DND-41 (cell line): ENCODE results near the gene RNF217.

Experiments used
- ATAC-seq: fragments of 200-7000 bp; cut with Tn5 transposase; 3 replicates; pipeline ENCODE4 v1.9.1; 2021; ENCODE audit warnings: low read depth; ENCODE audit not compliant: insufficient read depth
- DNase-seq: peaks from one replicate; pipeline ENCODE4 v3.0.0-alpha.2; 2020
- H2AFZ ChIP-seq: 2 replicates; pipeline ENCODE4 v1.6.0; 2012; ENCODE audit warnings: low read depth, low read length
- H3K27ac ChIP-seq: 2 replicates; pipeline ENCODE4 v1.5.1; 2012; ENCODE audit warnings: low read length, inconsistent platforms
- H3K27me3 ChIP-seq: fragments of 200-600 bp; sonication (generic); 2 replicates; pipeline ENCODE4 v1.6.0; 2012; ENCODE audit warnings: low read length, mild to moderate bottlenecking, inconsistent platforms; ENCODE audit not compliant: insufficient read depth, poor library complexity
- H3K36me3 ChIP-seq: 2 replicates; pipeline ENCODE4 v1.5.1; 2012; ENCODE audit warnings: low read length, inconsistent platforms; ENCODE audit not compliant: insufficient read depth
- H3K4me1 ChIP-seq: 2 replicates; pipeline ENCODE4 v1.5.1; 2012; ENCODE audit warnings: mild to moderate bottlenecking, low read length; ENCODE audit not compliant: insufficient read depth
- H3K4me2 ChIP-seq: 2 replicates; pipeline ENCODE4 v1.6.0; 2012; ENCODE audit warnings: mild to moderate bottlenecking, moderate library complexity, low read length, inconsistent platforms; ENCODE audit not compliant: insufficient read depth
- H3K4me3 ChIP-seq, 2 experiments: fragments of 200-600 bp in 1 of 2; shearing (Covaris generic) in 1 of 2; 2 replicates each; pipeline ENCODE4 v1.5.1; 2012 to 2016; ENCODE audit warnings: inconsistent platforms in 2 of 2, low read length in 2 of 2, mild to moderate bottlenecking in 2 of 2, low read depth in 1 of 2, moderate library complexity in 1 of 2
- H3K79me2 ChIP-seq: 2 replicates; pipeline ENCODE4 v1.6.0; 2012; ENCODE audit warnings: low read length, inconsistent platforms; ENCODE audit not compliant: insufficient read depth
- H3K9ac ChIP-seq: 2 replicates; pipeline ENCODE4 v1.6.0; 2012; ENCODE audit warnings: low read depth, mild to moderate bottlenecking, inconsistent platforms, low read length, moderate library complexity
- H3K9me3 ChIP-seq: 2 replicates; pipeline ENCODE4 v1.5.1; 2012; ENCODE audit warnings: low read length, moderate library complexity, mild to moderate bottlenecking, inconsistent platforms; ENCODE audit not compliant: insufficient read depth, severe bottlenecking
- H4K20me1 ChIP-seq: 2 replicates; pipeline ENCODE4 v1.6.0; 2012; ENCODE audit warnings: low read length; ENCODE audit not compliant: insufficient read depth
- CTCF ChIP-seq: IDR thresholded peaks from 2 replicates; pipeline ENCODE4 v1.5.1; 2012; ENCODE audit warnings: borderline replicate concordance, low read length, moderate library complexity, mild to moderate bottlenecking; ENCODE audit not compliant: poor library complexity, severe bottlenecking; ENCODE audit errors: extremely low read depth
- EZH2 ChIP-seq: IDR thresholded peaks from 3 replicates; pipeline ENCODE4 v1.6.1; 2012; ENCODE audit warnings: borderline replicate concordance, low read depth, mild to moderate bottlenecking, moderate library complexity, low read length, inconsistent platforms; ENCODE audit not compliant: severe bottlenecking

Gene RNF217

GRCh38 chr6:124937645-124938044 lies 24.6 kb upstream of the RNF217 start:
- DNase-seq (no peak), ATAC-seq (no peak)
- no peak overlapping the region for H3K4me2 ChIP-seq
- no peaks in the 10 kb centered on the region for H3K9me3 ChIP-seq
- no peaks in the 10 kb centered on the region for H3K36me3 ChIP-seq
- no peak overlapping the region for H3K27ac ChIP-seq
- TF ChIP-seq EZH2: no peak
- no peak for TF ChIP-seq CTCF
- H3K79me2 ChIP-seq: no peaks in the 10 kb centered on the region
- no peak overlapping the region for H3K9ac ChIP-seq
- no peak overlapping the region for H3K4me3 ChIP-seq
- H3K4me1 ChIP-seq: no peaks in the 10 kb centered on the region
- H3K27me3 ChIP-seq: no peaks in the 10 kb centered on the region
- H2AFZ ChIP-seq: no peak overlapping the region
- H4K20me1 ChIP-seq: no peaks in the 10 kb centered on the region

GRCh38 chr6:124941259-124941658 lies 21.0 kb upstream of the RNF217 start:
- H3K79me2 ChIP-seq: no peaks in the 10 kb centered on the region
- no peak overlapping the region for H3K9ac ChIP-seq
- DNase-seq (no peak), ATAC-seq (no peak)
- H3K36me3 ChIP-seq: no peaks in the 10 kb centered on the region
- TF ChIP-seq EZH2: no peak
- TF ChIP-seq CTCF: no peak
- H3K4me3 ChIP-seq: no peak overlapping the region
- no peaks in the 10 kb centered on the region for H3K9me3 ChIP-seq
- H3K4me2 ChIP-seq: no peak overlapping the region
- H4K20me1 ChIP-seq: no peaks in the 10 kb centered on the region
- no peak overlapping the region for H2AFZ ChIP-seq
- no peaks in the 10 kb centered on the region for H3K27me3 ChIP-seq
- H3K4me1 ChIP-seq: no peaks in the 10 kb centered on the region
- no peak overlapping the region for H3K27ac ChIP-seq

- Histone ChIP-seq H2AFZ (no peak overlapping the region), H3K79me2 (no peaks in the 10 kb centered on the region), H3K9me3 (no peaks in the 10 kb centered on the region), H3K4me1 (no peaks in the 10 kb centered on the region), H3K4me2 (no peak overlapping the region), H3K4me3 (no peak overlapping the region), H3K9ac (no peak overlapping the region), H3K27ac (no peak overlapping the region), H3K36me3 (no peaks in the 10 kb centered on the region), H4K20me1 (no peaks in the 10 kb centered on the region), H3K27me3 (no peaks in the 10 kb centered on the region)
- TF ChIP-seq EZH2 (no peak), CTCF (no peak)
- ATAC-seq (no peak), DNase-seq (no peak)
These were observed 18.6 kb upstream of the RNF217 start for GRCh38 chr6:124943658-124944057.

- no peak overlapping the region for H3K27ac ChIP-seq
- no peak for ATAC-seq
- no peak overlapping the region for H3K9ac ChIP-seq
- no peaks in the 10 kb centered on the region for H3K79me2 ChIP-seq
- no peaks in the 10 kb centered on the region for H3K27me3 ChIP-seq
- H2AFZ ChIP-seq: no peak overlapping the region
- no peaks in the 10 kb centered on the region for H3K4me1 ChIP-seq
- no peaks in the 10 kb centered on the region for H4K20me1 ChIP-seq
- TF ChIP-seq EZH2: no peak
- no peak for TF ChIP-seq CTCF
- DNase-seq: no peak
- no peaks in the 10 kb centered on the region for H3K9me3 ChIP-seq
- H3K36me3 ChIP-seq: no peaks in the 10 kb centered on the region
- no peak overlapping the region for H3K4me3 ChIP-seq
- H3K4me2 ChIP-seq: no peak overlapping the region
These were observed 14.2 kb upstream of the RNF217 start for GRCh38 chr6:124947971-124948451.
